ENCODE results near the gene INMT. TPM values are rescaled to one million over a fixed set of nuclear protein-coding genes. Genes with fewer than 3 reads are reported as not detected.

INMT gene
- total and polyA plus RNA-seq, 2 of the 8 experiments (the other 6 are each of a cell fraction or from before 2014, with no cell fraction given), result 0.60 to 0.94 TPM

DNA sequence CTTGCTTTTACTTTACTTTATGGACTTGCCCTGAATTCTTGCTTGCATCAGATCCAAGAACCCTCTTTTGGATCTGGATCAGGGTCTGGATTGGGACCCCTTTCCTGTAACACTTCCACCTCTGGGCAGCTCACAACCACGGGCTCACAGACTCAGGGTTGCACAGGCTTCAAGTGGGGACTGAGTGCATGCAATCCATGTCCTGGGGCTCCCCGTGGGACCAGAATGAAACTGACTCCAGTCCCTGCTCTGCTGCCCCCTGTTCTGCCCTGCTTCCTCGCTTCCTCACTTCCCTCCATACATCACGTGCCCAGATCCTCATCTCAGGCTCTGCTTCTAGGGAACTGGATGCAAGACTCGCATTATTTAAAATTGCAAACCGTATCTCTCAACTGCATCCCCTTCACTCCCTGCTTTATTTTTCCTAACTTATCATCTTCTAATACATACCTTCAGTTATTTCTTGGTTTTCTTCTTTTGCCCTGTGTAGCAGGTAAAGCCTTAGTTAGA is 23.3 kb upstream of the INMT start:
- no peak overlapping the region for H3K4ac ChIP-seq (replicated peaks; ENCODE audit: insufficient read length, low read depth, low read length)
- H2BK12ac ChIP-seq (ENCODE audit: low read depth, low read length), result no peak overlapping the region
- no peak overlapping the region for H3K27ac ChIP-seq (ENCODE audit: low read depth, low read length)
- no peak overlapping the region for H3K18ac ChIP-seq (ENCODE audit: extremely low read depth, low read length)
- CTCF ChIA-PET (ENCODE audit: partially characterized antibody), result interaction anchor here (1.1 to 4.9 kb wide), 4 partner anchors 11 to 31 kb away, joined by 3 to 56 read pairs (median 11); no protein-coding TSS in a partner anchor
- 0 out of 2 replicates have a peak overlapping the region, but pooled peaks have one; percentile 32 for H2BK15ac ChIP-seq (ENCODE audit: low read length)
- no peak overlapping the region for H4K8ac ChIP-seq (ENCODE audit: extremely low read depth, insufficient read depth, low read length)
- no peak overlapping the region for H4K91ac ChIP-seq (replicated peaks; ENCODE audit: insufficient read length, low read length)
- 0 out of 2 replicates have a peak overlapping the region, but pooled peaks have one; percentile 36 for H2BK20ac ChIP-seq (ENCODE audit: low read length)
- no peaks in the 10 kb centered on the region for H3K23me2 ChIP-seq (ENCODE audit: low read depth, low read length)
- H3K36me3 ChIP-seq (ENCODE audit: control insufficient read depth in 2 of 4, insufficient read depth in 4 of 4, low read length in 3 of 4), result no peaks in the 10 kb centered on the region
- H3K23ac ChIP-seq (ENCODE audit: insufficient read length), result no peak overlapping the region
- TF ChIP-seq TBP (IDR thresholded peaks at IDR 0.05; ENCODE audit: low read depth, low read length), result no peak
- TF ChIP-seq YY1 (IDR thresholded peaks at IDR 0.05; ENCODE audit: low read depth, low read length), result no peak
- TF ChIP-seq BACH1 (IDR thresholded peaks at IDR 0.05; ENCODE audit: low read length), result no peak
- no peak for TF ChIP-seq NRF1 (IDR thresholded peaks at IDR 0.05; ENCODE audit: low read depth, low read length)
- no peak for TF ChIP-seq ATF3 (IDR thresholded peaks at IDR 0.05; ENCODE audit: insufficient read depth, low read depth, low read length)
- no peaks in the 10 kb centered on the region for H3K79me2 ChIP-seq (ENCODE audit: control insufficient read depth in 1 of 2, insufficient read depth in 2 of 2, low read length in 2 of 2)
- no peak overlapping the region for H2AFZ ChIP-seq (ENCODE audit: low read length)
- H3K56ac ChIP-seq (replicated peaks; ENCODE audit: insufficient read length, low read depth, low read length), result no peak overlapping the region
- H2AK5ac ChIP-seq (ENCODE audit: low read depth, low read length), result no peak overlapping the region
- no peaks in the 10 kb centered on the region; a peak in 2 of 7 replicates for H3K27me3 ChIP-seq (replicated peaks in 1 of 4; ENCODE audit: control insufficient read depth in 3 of 4, extremely low read depth in 1 of 4, insufficient read depth in 3 of 4, low read length in 3 of 4)
- no peaks in the 10 kb centered on the region for H3K9me3 ChIP-seq (ENCODE audit: insufficient read depth in 2 of 2, low read depth in 1 of 2, low read length in 1 of 2)
- DNase-seq (ENCODE audit: low read depth in 1 of 2, low spot score in 2 of 2) (no peak), FAIRE-seq (no peak)
- no peak overlapping the region for H3K14ac ChIP-seq (ENCODE audit: insufficient read length)
- no peak overlapping the region for H3K4me3 ChIP-seq (ENCODE audit: extremely low read depth in 1 of 4, insufficient read depth in 2 of 4, low read depth in 3 of 4, low read length in 4 of 4)
- POLR2A ChIA-PET (ENCODE audit: partially characterized antibody), result interaction anchor here (0.6 to 1.0 kb wide), 2 partner anchors 51 to 62 kb away, joined by 3 read pairs; no protein-coding TSS in a partner anchor
- no peaks in the 10 kb centered on the region; the same call in 1 of the 2 replicates for H3K79me1 ChIP-seq (ENCODE audit: low read depth, low read length)
- H2BK5ac ChIP-seq (ENCODE audit: low read depth, low read length), result no peak overlapping the region
- H3K4me2 ChIP-seq (ENCODE audit: insufficient read depth in 1 of 2, low read depth in 2 of 2, low read length in 2 of 2), result no peak overlapping the region
- H3K9ac ChIP-seq (replicated peaks in 1 of 4; ENCODE audit: extremely low read depth in 1 of 4, low read depth in 3 of 4, low read length in 3 of 4), result no peak overlapping the region
- H2BK120ac ChIP-seq (replicated peaks; ENCODE audit: low read depth, low read length), result no peak overlapping the region
- WGBS, 2 experiments (ENCODE audit: extremely low coverage in 1 of 2, insufficient coverage in 1 of 2, insufficient read length in 1 of 2, insufficient replicate concordance in 2 of 2, low coverage in 1 of 2, low lambda C conversion rate in 2 of 2, missing lambda C conversion rate in 1 of 2), result 73 to 100% methylated on average over 1 to 6 of the region's 6 CpGs
- H3K4me1 ChIP-seq (replicated peaks in 1 of 4; ENCODE audit: control insufficient read depth in 3 of 4, insufficient read depth in 4 of 4, low read length in 3 of 4), result peaks cover 0 to 19% (median 11%) of the 10 kb centered on the region in 4 experiments; a peak in 6 of 7 replicates
- H4K20me1 ChIP-seq (replicated peaks in 1 of 2; ENCODE audit: control insufficient read depth in 1 of 2, insufficient read depth in 2 of 2, low read length in 2 of 2), result no peaks in the 10 kb centered on the region
- H4K5ac ChIP-seq (ENCODE audit: insufficient read length, low read depth, low read length), result no peak overlapping the region
